ENCODE results near the gene CACNB2.

DNA sequence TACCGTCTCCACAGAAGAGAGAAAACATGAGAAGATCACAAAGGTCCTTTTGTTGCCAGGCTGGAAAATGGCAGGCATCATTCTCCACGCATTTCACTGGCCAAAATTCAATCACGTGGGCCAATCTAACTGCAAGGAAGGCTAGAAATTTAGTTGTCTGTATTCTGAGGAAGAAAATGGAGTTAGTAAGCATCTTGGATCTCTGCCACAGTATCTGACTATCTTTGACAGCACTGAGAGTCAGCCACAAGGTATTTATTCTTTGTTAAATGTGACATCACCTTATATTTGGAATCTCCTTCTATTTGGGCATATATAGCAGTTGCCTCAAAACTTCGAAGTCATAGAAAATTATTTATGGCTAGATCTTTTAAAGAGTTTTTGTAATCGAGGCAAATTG lies 297.3 kb downstream of the CACNB2 start:
- TF ChIP-seq, protein P1, sequence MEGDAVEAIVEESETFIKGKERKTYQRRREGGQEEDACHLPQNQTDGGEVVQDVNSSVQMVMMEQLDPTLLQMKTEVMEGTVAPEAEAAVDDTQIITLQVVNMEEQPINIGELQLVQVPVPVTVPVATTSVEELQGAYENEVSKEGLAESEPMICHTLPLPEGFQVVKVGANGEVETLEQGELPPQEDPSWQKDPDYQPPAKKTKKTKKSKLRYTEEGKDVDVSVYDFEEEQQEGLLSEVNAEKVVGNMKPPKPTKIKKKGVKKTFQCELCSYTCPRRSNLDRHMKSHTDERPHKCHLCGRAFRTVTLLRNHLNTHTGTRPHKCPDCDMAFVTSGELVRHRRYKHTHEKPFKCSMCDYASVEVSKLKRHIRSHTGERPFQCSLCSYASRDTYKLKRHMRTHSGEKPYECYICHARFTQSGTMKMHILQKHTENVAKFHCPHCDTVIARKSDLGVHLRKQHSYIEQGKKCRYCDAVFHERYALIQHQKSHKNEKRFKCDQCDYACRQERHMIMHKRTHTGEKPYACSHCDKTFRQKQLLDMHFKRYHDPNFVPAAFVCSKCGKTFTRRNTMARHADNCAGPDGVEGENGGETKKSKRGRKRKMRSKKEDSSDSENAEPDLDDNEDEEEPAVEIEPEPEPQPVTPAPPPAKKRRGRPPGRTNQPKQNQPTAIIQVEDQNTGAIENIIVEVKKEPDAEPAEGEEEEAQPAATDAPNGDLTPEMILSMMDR (IDR thresholded peaks at IDR 0.05; ENCODE audit: poor library complexity), result no peak
- TF ChIP-seq EZH2 (IDR thresholded peaks at IDR 0.05; ENCODE audit: borderline replicate concordance) (no peak), EZH2phosphoT487 (IDR thresholded peaks at IDR 0.05; ENCODE audit: low read depth, severe bottlenecking, unreplicated experiment) (no peak)

All from hepatocyte (in vitro differentiated cells).